HG02840 (cell line): ENCODE data around the gene ITPR1.

ENCODE experiments used
- ATAC-seq: cut with Tn5 transposase; IDR thresholded peaks from one replicate; pipeline ENCODE4 v1.9.1; 2021; ENCODE audit warnings: mild to moderate bottlenecking, moderate library complexity, moderate number of reproducible peaks; ENCODE audit not compliant: unreplicated experiment, low FRiP score

ITPR1 gene

DNA sequence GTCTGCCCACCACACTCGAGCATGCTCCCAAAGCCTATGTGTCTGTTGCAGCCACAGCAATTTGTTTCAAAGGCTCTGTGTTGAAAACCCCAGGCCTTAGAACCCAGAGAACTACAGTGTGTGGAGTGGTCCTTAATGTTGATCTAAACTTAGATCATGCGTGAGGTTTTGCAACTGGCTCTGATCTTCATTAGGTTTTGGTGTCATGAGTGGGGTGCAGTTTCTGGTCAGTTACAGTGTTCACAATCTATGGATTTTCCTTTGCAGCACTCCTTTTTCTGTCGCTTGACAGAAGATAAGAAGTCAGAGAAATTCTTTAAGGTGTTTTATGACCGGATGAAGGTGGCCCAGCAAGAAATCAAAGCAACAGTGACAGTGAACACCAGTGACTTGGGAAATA lies 273.1 kb downstream of the ITPR1 start:
- no peak for ATAC-seq

- ATAC-seq = no peak
These were observed 273.8 kb downstream of the ITPR1 start for GRCh38 chr3:4766716-4767499.

- no peak for ATAC-seq
These were observed 274.9 kb downstream of the ITPR1 start for GRCh38 chr3:4768021-4768420.

GRCh38 chr3:4768521-4768920 lies 275.4 kb downstream of the ITPR1 start:
- ATAC-seq = no peak

- no peak for ATAC-seq
These were observed 277.4 kb downstream of the ITPR1 start for GRCh38 chr3:4770561-4770960.

DNA sequence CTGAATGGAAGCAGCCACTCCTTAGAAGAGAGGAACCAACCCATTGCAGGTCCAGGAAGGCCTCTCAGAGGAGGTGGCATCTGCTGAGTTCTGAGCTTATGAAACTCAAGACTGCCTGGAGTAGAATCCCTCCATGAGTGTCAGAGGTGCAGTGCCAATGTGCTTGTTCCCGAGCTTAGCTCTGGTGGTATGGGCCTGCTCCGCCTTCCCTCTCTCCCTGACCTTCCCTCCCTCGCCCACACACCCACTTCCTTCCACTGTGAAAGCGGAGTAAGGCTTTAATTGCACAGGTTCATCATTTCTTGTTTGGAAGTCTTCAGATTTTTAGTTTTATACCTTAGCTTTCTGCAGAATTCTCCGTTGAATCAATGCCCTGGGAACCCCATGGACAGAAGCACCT lies 278.1 kb downstream of the ITPR1 start:
- ATAC-seq = no peak

- no peak for ATAC-seq
These were observed 279.1 kb downstream of the ITPR1 start for GRCh38 chr3:4772171-4772804.

- ATAC-seq = no peak
These were observed 279.7 kb downstream of the ITPR1 start for GRCh38 chr3:4772858-4773257.

DNA sequence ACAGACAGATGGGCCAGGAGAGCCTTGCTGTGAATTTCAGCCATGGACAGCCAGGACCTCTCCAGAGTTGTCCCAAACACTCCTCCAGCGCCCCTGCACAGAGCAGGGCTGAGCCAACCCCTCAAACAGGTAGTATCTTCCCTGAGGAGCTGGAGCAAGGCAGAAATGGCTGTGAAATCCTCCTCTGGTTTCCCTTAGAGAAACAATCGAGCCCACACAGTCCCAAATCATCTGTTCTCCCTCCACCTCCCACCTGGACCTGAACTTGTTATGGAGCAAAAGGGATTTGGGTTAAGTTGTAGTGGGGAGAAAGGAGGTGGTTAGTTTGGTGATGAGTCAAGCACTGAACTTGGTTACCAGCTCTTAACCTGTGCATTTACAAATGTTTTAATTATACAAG lies 280.4 kb downstream of the ITPR1 start:
- no peak for ATAC-seq

DNA sequence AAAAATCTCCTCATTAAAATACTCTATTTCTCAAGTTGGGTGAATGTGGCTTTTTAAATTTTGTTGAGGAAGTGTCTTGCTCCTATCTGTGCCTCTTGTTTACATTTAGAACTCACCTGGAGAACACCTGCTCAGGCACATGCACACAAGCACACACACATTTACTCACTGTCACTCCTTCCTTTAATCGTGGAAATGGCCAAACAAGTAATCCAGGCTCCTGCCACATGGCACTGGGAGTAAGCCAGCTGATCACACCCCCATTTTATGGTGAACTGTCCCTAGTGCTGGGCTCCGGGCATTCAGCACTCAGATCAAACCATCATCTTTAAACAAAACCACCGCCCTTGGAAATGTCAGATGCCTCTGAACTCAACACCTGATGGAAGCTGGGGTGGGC lies 281.4 kb downstream of the ITPR1 start:
- ATAC-seq = no peak

DNA sequence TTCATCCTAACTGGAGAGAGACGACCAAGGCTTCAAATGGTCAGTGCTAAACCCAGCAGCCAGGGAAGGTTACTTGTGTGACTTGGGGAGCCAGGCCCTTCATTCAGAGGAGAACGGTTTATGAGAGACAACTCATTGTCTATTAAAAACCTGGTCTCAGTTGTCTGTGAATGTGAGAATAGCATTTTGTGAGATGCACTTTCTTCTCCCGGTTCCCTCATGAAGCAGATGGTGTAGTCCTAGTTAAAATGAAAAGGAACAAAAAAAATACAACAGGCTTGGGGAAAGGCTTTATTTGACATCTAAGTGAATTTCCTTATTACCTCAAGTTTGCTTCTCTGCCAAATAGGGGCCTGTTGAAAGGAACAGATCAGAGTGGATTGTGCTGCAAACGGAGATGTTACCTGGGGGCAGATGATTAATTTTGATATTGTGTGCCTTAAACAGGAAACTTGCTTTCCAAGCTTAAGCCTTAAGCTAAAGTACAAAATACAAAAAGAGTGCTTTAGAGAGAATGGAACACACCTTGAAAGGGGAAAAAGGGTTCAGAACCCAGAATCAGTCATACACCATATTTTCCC lies 283.3 kb downstream of the ITPR1 start:
- ATAC-seq = peak; percentile 14

DNA sequence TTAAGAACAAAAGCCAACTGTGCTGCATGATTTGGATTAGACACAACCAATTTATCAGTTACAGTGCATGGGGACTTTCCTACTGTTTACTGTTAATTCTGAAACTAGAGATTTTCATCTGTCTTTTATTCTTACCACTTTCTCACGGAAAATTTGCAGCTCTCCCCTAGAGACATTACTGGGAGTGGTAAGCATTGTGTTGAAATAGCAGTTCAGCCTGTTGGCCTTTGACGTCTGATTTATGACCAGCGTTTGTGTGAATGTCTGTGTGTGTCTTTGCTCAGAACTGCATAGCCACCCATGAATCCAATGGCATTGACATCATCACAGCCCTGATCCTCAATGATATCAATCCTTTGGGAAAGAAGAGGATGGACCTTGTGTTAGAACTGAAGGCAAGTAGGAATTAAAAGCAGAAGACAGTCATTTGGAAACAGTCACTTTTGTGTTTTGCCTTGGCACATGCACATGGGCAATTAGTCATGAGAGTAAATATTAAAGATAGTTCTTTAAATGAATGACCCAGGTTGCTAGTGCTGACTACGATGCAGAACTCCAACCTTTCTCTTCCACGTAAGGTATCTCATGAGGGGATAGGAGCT lies 283.9 kb downstream of the ITPR1 start:
- peak; percentile 80 for ATAC-seq

- ATAC-seq = no peak
These were observed 285.0 kb downstream of the ITPR1 start for GRCh38 chr3:4778119-4778518.

DNA sequence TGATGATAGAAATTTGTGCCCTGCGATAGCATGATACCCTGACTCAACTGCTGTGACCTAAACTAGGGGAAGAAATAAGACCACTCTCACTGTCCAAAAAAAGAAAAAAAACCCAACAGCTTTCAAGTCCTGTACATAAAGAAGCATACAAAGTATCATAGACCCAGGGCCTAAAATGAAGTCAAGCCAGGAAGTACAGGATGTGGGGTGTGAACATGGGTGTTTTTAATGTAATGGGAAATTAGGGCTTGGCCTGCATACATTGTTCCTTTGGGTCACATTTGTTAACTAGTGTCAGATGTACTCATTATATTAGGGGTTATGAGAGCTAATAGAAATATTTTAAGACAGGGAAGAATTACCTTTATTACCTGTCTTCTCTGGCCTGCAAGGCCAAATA lies 285.6 kb downstream of the ITPR1 start:
- ATAC-seq = no peak

DNA sequence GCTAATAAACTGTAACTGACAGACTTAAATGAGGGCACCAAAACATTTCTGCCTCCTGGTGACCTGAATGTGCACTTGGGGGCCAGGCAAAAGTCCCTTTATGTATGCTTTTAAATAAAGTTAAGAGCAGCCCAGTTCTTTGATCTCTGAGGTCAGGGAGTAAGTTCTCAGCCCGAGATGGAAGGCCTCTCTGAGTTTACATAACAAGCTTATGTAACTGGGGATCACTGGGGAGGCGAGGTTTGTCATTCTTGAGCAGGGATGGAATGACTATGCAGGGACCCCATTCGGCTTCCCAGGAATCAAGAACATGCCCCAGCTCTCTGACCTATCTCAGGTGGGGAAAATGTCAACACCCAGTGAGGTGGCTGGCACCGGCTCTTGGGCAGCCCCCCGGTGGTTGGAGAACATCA lies 287.4 kb downstream of the ITPR1 start:
- ATAC-seq = no peak

DNA sequence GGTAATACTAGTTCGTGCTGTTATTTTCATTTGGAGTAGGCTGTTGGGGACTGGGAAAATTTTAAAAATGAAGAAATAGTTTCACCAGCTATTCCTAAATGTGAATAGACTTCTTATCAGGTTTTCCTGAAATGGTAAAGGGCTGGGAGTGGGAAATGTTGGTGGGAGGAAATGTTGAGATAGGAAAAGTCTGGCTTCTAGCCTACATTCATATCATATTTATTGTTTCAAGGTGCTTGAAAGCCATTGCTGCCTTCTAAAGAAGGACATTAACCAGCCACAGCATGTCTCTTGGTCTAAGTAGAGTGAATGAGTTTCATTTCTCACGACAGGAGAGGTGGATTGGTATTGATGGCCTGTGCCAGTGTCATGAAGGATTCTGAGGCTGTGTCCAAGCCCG lies 288.9 kb downstream of the ITPR1 start:
- no peak for ATAC-seq

DNA sequence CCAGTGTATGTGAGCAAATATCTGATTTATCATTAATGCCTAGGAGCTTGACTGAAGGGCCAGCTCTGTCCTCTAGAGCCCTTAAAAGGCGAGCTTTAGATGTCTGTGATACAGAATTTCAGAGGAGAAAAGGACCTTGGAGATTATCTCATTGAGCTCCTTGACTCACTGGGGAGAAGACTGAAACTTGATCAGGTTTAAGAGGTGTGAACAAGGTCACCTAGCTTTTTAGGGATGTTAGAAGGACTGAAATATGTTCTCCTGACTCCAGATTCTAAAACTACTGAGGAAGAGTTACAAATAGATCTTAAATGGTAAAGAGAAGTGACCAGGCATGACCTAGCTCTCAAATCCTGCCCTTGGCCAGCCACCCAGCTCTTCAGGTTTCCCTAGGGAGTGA lies 292.4 kb downstream of the ITPR1 start:
- no peak for ATAC-seq

- no peak for ATAC-seq
These were observed 293.3 kb downstream of the ITPR1 start for GRCh38 chr3:4786431-4786830.

GRCh38 chr3:4791358-4791757 lies 298.2 kb downstream of the ITPR1 start:
- ATAC-seq = no peak

- ATAC-seq = no peak
These were observed 300.2 kb downstream of the ITPR1 start for GRCh38 chr3:4793311-4793710.

- ATAC-seq = no peak
These were observed 301.2 kb downstream of the ITPR1 start for GRCh38 chr3:4794331-4794730.
